HG03575 (cell line): Measurements from ENCODE around the gene GLB1L.
"Not testable (repeated sequence)": the region's sequence is repeated elsewhere in the genome, so short reads cannot be mapped to it uniquely, and the experiment has no call there.

Experiments
- ATAC-seq: cut with Tn5 transposase; IDR thresholded peaks from one replicate; pipeline ENCODE4 v1.9.1; 2021; ENCODE audit not compliant: unreplicated experiment, insufficient number of reproducible peaks, low FRiP score; ENCODE audit errors: extremely low read depth

GLB1L gene

GRCh38 chr2:219213486-219214071 is 31.7 kb downstream of the GLB1L start:
- ATAC-seq = no peak

- ATAC-seq = no peak
Observed at GRCh38 chr2:219213026-219213415, 32.2 kb downstream of the GLB1L start.

GRCh38 chr2:219210886-219211362 is 34.3 kb downstream of the GLB1L start:
- no peak for ATAC-seq

- ATAC-seq = no peak
Observed at GRCh38 chr2:219210196-219210885, 34.9 kb downstream of the GLB1L start.

- ATAC-seq = no peak
Observed at GRCh38 chr2:219209236-219210195, 35.7 kb downstream of the GLB1L start.

GRCh38 chr2:219207884-219208740 is 37.1 kb downstream of the GLB1L start:
- ATAC-seq = no peak

- no peak for ATAC-seq
Observed at GRCh38 chr2:219207134-219207883, 37.9 kb downstream of the GLB1L start.

GRCh38 chr2:219206328-219207133 is 38.7 kb downstream of the GLB1L start, which contains the start of gene ZFAND2B:
TSS of gene ZFAND2B (plus strand) at chr2:219206782. CDS start at chr2:219206988, 206 bp downstream.
- ATAC-seq = peak; percentile 83

- no peak for ATAC-seq
Observed at GRCh38 chr2:219205981-219206327, 39.3 kb downstream of the GLB1L start.

- no peak for ATAC-seq
Observed at GRCh38 chr2:219205165-219205538, 40.1 kb downstream of the GLB1L start.

GRCh38 chr2:219204425-219205164 is 40.6 kb downstream of the GLB1L start:
- ATAC-seq = no peak

- not testable (repeated sequence) for ATAC-seq
Observed at GRCh38 chr2:219201331-219201730, 43.9 kb downstream of the GLB1L start.

GRCh38 chr2:219200502-219201326 is 44.5 kb downstream of the GLB1L start:
- ATAC-seq = not testable (repeated sequence)

- no peak for ATAC-seq
Observed at GRCh38 chr2:219199470-219200211, 45.6 kb downstream of the GLB1L start.

- no peak for ATAC-seq
Observed at GRCh38 chr2:219198974-219199373, 46.3 kb downstream of the GLB1L start.
